ENCODE measurements around the gene LMTK2.

Gene LMTK2

GRCh38 chr7:98136423-98136822 is 29.8 kb downstream of the LMTK2 start:
- DNase-seq (ENCODE audit: low read depth in 3 of 3, low spot score in 1 of 3) = no peak

- no peak for DNase-seq (ENCODE audit: low read depth in 3 of 3, low spot score in 1 of 3)
These were observed 30.6 kb downstream of the LMTK2 start for GRCh38 chr7:98137134-98137825.

DNA sequence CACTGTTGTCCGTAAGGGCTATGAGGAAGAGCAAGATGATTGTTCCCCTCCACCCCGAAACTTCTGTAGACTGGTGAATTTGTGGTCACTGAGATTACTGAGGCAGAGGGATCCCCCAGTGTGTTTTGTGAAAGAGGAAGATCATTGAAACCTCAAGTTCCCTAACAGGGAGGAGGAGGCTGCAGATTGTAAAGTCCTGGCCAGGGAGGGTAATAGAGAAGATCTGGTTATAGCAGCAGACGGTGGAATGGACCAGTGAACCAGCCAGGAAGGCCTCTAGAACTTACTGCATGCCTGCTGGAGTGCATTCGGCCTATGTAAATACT is 31.1 kb downstream of the LMTK2 start:
- DNase-seq (ENCODE audit: low read depth in 3 of 3, low spot score in 1 of 3) = no peak

DNA sequence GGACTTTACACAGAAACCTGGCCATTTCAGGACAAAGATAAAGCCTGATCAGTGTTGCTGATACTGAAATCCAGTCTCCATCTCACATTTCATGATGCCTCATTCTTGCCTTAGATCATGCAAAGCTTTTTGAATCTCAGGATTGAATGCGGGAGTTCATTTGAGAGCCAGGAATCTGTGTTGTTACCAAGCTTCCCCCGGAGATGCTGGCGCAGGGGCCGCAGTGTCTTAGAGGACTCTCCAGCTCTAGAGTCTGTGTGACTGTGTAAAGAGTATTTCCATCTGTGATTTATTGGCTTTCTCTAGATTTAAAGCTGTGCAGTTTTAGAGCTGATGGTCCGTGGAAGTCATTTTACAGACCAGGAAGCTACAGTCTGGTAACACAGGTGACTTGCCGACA is 32.0 kb downstream of the LMTK2 start:
- DNase-seq (ENCODE audit: low read depth in 3 of 3, low spot score in 1 of 3) = no peak

GRCh38 chr7:98142658-98143057 is 36.0 kb downstream of the LMTK2 start:
- no peak for DNase-seq (ENCODE audit: low read depth in 3 of 3, low spot score in 1 of 3)

GRCh38 chr7:98148607-98149006 is 41.9 kb downstream of the LMTK2 start:
- no peak for DNase-seq (ENCODE audit: low read depth in 3 of 3, low spot score in 1 of 3)

DNA sequence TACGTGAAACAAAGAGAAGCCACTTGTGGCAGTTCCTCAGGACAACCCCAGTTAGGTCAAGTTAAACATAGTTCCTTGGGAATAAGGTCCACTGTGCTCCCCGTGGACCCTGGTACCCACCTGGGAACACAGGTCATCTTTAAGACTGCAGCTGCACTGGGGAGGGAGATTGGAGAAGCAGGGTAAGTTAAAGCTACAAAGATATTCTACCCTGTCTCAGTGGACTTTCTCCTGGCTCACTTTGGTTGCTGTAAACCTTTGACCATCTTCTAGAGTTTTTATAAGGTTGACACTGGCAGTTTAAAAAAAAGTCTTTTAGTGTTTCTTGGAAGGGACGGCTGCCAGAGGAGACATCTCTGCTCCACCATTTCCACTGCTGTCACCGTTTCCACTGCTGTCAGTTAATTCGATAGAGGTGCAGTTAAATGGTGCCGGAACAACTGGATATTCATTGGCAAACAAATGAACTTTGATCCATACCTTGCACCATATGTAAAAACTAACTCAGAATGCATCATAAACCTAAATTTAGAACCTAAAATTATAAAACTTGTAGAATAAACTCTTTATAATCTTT is 42.5 kb downstream of the LMTK2 start:
- DNase-seq (ENCODE audit: low read depth in 3 of 3, low spot score in 1 of 3) = no peak

DNA sequence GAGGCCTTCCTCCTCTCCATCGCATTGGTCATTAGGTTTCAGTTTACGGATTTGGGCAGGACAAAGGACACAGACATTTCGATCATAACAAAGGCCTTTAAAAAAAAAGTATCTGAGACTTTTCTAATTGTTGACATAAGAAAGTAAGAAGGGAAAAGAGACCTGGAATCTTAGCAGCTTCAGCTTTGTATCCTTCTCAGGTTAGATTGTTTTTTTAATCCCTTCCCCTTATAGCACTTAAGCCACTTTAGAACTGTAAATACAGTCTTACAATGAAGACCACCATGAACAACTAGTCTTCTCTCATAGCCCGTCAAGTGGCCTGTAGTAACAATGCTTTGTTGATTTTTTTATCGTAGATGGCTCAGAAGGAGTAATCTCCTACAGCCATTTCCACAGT is 45.2 kb downstream of the LMTK2 start:
- no peak for DNase-seq (ENCODE audit: low read depth in 3 of 3, low spot score in 1 of 3)

DNA sequence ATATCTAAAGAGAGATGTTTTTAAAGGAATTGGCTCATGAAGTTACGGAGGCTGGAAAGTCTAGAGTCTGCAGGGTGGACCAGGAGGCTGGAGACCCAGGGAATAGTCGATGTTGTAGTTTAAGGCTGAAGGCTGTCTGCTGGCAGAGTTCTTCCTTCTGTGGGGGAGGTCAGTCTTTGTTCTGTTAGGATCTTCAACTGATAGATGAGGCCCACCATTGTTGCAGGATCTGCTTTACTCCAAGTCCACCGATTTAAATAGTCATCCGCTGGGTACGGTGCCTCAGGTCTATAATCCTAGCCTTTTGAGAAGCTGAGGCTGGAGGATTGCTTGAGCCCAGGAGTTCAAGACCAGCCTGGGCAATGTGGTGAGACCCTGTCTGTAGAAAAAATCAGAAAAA is 50.0 kb downstream of the LMTK2 start:
- no peak for DNase-seq (ENCODE audit: low read depth in 3 of 3, low spot score in 1 of 3)

DNA sequence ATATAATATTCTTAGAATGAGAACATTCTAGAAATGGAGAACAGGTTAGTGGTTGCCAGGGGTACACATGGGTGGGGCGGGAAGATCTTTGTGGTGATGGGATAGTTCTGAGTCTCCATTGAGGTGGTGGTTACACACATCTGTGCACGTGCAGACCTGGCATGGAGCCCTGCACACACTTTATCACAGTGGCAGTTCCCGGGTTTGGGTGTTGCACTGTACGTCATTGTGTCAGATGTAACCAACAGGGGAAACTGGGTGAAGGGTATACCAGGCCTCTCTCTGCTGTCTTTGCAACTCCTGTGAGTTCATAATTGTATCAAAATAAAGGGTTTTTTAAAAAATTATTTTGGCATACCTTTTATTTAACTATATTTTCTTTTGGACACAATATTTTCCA is 51.1 kb downstream of the LMTK2 start:
- no peak for DNase-seq (ENCODE audit: low read depth in 3 of 3, low spot score in 1 of 3)

DNA sequence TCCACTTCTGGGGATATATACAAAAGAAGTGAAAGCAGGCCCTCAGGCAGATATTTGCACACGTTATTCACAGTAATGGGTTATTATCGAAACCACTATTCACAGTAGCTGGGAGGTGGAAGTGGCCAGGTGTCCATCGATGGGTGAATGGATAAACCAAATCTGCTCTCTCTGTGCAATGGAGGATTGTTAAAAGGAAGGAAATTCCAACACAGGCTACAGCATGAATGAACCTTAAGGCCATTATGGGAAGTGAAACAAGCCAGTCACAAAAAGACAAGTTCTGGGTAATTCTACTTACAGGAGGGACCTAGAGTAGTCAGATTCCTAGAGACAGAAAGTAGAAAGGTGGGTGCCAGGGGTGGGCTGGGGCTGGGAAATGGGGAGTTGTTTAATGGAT is 56.1 kb downstream of the LMTK2 start:
- DNase-seq (ENCODE audit: low read depth in 3 of 3, low spot score in 1 of 3) = no peak

- DNase-seq (ENCODE audit: low read depth in 3 of 3, low spot score in 1 of 3) = no peak
These were observed 56.6 kb downstream of the LMTK2 start for GRCh38 chr7:98163269-98163668.

DNA sequence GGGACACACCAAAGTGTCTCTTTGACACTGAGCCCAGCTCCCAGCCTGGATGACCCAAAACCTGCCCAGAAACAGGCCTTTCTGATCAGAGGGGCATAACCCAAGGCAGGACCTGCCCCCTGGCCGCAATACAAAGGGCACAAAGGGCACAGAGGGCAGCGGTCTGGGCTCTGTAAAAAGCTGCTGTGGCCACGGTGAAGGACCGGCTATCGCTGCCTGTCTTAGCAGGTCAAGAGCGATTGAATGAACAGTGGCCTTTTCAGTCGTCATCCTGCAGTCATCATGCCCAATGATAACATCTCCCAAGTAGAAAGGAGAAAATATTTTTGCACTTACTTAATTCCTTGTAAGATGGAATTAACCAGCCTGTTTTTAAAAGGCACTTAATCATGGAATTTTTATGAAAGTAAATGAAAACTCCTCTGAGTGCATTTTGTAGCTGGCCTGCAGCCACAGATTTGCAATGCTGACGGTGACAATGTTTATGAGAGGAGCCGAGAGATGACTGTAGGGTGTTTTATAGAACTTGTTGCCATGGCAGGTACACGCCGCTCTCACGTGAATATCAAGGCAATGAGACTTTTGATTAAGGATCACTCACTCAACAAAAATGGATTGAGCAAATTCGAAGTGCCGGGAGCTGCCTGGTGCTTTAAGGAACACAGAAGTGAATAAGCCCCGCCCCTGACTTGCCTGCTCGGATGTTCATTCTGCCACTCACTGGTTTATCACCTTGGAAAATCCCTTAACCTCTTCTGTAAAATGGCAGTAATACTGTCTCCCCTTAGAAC is 57.2 kb downstream of the LMTK2 start:
- DNase-seq (ENCODE audit: low read depth in 3 of 3, low spot score in 1 of 3) = no peak

DNA sequence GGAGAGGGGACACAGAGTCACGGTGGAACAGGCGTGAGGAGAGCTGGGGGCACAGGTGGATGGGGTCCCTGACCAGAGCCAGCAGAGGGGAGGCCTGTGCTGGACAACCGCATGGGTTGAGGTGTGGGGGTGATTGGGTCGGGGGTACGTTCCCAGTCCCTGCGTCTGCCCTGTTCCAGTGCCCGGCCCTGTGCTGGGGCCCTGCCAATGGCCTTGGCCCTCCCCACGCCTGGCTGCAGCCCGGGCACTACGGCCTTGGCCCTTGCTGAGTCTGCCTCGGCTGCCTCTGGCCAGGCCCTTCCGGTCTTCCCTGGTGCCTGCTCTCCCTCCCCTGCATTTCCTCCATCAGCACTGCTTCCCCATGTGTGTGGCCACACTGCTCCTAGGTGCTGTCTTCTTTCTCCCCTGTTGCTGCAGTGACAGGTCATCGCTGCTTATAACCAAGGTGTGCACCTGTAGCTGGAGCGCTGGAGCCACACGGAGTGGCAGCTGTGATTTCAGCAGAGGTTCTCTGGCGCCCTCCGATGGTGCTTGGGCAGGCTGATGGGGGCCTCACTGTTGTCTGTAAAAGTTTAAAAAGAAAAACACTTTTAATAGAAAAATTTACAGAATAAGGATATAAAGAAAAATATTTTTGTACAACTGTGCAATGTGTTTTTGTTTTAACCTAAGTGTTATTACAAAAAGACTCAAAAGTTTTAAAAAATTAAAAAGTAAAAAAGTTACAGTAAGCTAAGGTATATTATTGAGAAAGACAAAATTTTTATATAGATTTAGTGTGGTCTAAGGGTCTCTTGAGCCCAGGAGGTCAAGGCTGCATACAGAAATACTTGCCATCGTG is 59.4 kb downstream of the LMTK2 start:
- peak in 1 of 3 donors; percentile 25 for DNase-seq (ENCODE audit: low read depth in 3 of 3, low spot score in 1 of 3)

GRCh38 chr7:98166668-98166970 is 60.0 kb downstream of the LMTK2 start:
- no peak for DNase-seq (ENCODE audit: low read depth in 3 of 3, low spot score in 1 of 3)

GRCh38 chr7:98167653-98168052 is 61.0 kb downstream of the LMTK2 start:
- DNase-seq (ENCODE audit: low read depth in 3 of 3, low spot score in 1 of 3) = no peak

DNA sequence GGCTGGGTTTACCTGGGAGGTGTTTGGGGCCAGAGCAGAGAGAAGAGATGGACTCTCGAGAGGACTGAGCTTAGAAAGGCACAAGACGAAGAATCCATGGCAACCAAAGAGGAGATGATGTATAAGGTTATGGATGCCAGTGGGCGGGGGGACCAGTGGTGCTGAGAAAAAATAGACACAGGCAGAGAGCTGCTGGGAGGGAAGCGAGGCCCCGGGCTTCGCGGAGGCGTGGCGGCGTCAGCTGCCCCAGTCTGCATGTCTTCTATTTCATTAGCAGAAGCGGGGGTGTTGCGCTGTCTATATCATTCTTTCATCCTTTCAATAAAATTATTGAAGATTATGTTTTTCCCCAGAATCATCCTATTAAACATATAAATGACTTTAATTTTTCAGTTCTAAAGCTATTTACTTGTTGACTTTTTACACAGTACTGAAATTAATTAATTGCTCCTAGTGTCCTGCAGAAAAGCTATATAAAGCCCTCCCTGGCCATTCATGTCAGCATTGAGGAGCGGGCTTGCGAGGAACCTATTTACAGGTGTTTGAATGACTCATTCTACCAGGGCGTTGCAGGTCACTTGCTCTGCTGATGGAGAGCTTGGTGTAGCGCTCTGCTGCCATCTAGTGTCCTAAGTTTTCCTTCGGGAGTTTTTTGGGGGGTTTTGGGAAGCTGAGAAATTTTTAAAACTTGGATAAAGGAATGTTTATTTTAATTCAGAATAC is 61.7 kb downstream of the LMTK2 start:
- peak; percentile 21 to 46 (median 27) for DNase-seq (ENCODE audit: low read depth in 3 of 3, low spot score in 1 of 3)

DNA sequence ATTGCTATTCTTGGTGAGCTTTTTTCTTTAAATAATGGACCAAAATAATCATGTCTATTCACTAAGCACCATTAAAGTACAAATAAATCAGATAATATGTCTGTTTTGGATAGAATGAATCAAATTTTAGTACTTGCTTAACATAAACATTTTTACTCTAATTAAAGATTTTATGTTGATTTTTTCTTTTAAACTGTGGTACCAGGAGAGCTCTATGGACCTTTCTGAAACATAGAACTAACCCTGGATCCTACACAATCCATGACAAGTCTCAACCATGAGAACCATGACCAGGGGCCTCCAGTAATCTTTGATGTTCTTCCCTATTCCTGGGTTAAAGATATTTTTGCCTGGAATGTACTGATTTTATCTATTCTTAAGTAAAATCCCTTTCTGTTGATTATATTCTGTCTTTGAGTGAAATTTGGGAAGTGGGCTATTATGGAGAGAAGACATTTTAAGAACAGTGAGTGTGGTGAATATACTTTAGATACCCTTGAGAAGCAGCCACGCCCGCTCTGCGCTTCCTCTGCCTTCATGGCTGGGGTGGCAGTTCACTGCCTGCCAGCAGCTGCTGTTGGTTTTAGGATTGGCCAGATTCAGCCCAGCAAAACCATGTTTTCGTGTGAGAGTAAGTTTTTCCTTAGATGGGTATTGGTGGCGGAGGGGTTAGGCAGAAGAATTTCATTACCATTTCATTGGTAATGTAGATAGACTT is 62.4 kb downstream of the LMTK2 start:
- DNase-seq (ENCODE audit: low read depth in 3 of 3, low spot score in 1 of 3) = no peak

DNA sequence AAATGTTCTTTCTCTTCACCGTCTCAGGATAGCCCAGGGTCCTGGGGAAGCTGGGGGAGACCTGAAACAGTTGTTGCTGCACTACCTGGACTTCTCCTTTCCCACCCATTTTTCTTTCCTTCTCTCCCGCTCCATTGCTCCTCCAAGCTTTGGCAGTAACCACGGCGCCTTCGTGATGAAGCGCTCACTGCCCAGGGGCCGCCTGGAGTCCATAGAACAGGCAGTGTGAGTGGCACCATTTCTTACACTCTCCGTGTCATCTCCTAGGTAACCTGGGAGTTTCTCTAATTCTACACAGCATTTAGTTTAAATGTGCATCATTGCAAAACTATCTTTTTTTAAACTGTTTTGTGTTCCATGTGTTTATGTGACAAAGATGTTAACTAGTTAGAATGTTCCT is 64.3 kb downstream of the LMTK2 start:
- no peak for DNase-seq (ENCODE audit: low read depth in 3 of 3, low spot score in 1 of 3)

DNA sequence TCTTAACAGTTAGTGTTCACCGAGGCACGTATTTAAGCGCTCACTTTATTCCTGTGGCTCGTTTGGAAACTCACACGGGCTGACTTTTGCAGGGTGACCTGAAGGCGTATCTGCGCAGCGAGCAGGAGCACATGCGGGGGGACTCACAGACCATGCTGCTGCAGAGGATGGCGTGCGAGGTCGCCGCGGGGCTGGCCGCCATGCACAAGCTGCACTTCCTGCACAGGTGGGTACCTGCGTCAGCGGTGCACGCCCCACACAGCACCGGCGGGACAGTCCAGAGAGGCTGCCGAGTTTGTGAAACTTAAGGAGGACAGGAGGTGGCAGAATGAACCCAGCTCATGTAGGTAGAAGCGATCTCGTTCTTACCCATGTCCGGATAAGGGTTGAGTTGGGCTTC is 64.8 kb downstream of the LMTK2 start:
- DNase-seq (ENCODE audit: low read depth in 3 of 3, low spot score in 1 of 3) = no peak

Data from stimulated activated CD4-positive, alpha-beta T cell treated with anti-CD3 and anti-CD28 coated beads, TNF-alpha, amount 100 ng/mL, for 1 hour (primary cell).